Muscle layer of colon (tissue), 2 donors: ENCODE data around the gene IGF1R.

ENCODE experiments used
- H3K27ac ChIP-seq: one replicate; pipeline ENCODE4 v1.7.0; 2013; ENCODE audit warnings: low read depth, mild to moderate bottlenecking, low read length, moderate library complexity
- H3K27me3 ChIP-seq, 2 donors: one replicate each; pipeline ENCODE4 v1.7.0; 2013; ENCODE audit warnings: low read length in 2 of 2, mild to moderate bottlenecking in 2 of 2; ENCODE audit not compliant: insufficient read depth in 2 of 2, control insufficient read depth in 1 of 2
- H3K36me3 ChIP-seq: one replicate; pipeline ENCODE4 v1.7.0; 2013; ENCODE audit warnings: mild to moderate bottlenecking, low read length; ENCODE audit not compliant: insufficient read depth
- H3K4me1 ChIP-seq: one replicate; pipeline ENCODE4 v1.7.0; 2013; ENCODE audit warnings: mild to moderate bottlenecking, low read length; ENCODE audit not compliant: insufficient read depth
- H3K4me3 ChIP-seq, 2 donors: one replicate each; pipeline ENCODE4 v1.7.0; 2013; ENCODE audit warnings: low read length in 2 of 2, low read depth in 1 of 2, mild to moderate bottlenecking in 1 of 2, moderate library complexity in 1 of 2
- H3K9ac ChIP-seq: one replicate; pipeline ENCODE4 v1.7.0; 2013; ENCODE audit warnings: low read length
- H3K9me3 ChIP-seq: one replicate; pipeline ENCODE4 v1.7.0; 2013; ENCODE audit warnings: mild to moderate bottlenecking, low read length
- donor health status: abdominal sarcoma.
- donor health status: Adenocarcinoma of cecum.

Gene IGF1R

GRCh38 chr15:98731712-98732450, 83.5 kb downstream of the IGF1R start:
- H3K36me3 ChIP-seq: no peaks in the 10 kb centered on the region
- no peak overlapping the region for H3K4me3 ChIP-seq
- no peak overlapping the region for H3K27ac ChIP-seq
- H3K4me1 ChIP-seq: peaks cover 83% of the 10 kb centered on the region
- H3K9ac ChIP-seq: no peak overlapping the region
- no peaks in the 10 kb centered on the region for H3K27me3 ChIP-seq
- H3K9me3 ChIP-seq: no peaks in the 10 kb centered on the region

GRCh38 chr15:98733098-98733497, 84.8 kb downstream of the IGF1R start:
- H3K27me3 ChIP-seq: no peaks in the 10 kb centered on the region
- no peak overlapping the region for H3K27ac ChIP-seq
- H3K9ac ChIP-seq: no peak overlapping the region
- no peaks in the 10 kb centered on the region for H3K36me3 ChIP-seq
- H3K9me3 ChIP-seq: no peaks in the 10 kb centered on the region
- no peak overlapping the region for H3K4me3 ChIP-seq
- H3K4me1 ChIP-seq: peaks cover 84% of the 10 kb centered on the region

GRCh38 chr15:98734466-98735199, 86.3 kb downstream of the IGF1R start:
- no peak overlapping the region for H3K4me3 ChIP-seq
- no peak overlapping the region for H3K27ac ChIP-seq
- H3K4me1 ChIP-seq: peaks cover 71% of the 10 kb centered on the region
- H3K27me3 ChIP-seq: no peaks in the 10 kb centered on the region
- H3K9me3 ChIP-seq: no peaks in the 10 kb centered on the region
- H3K9ac ChIP-seq: no peak overlapping the region
- no peaks in the 10 kb centered on the region for H3K36me3 ChIP-seq

- H3K4me3 ChIP-seq: no peak overlapping the region
- H3K27ac ChIP-seq: no peak overlapping the region
- H3K9me3 ChIP-seq: no peaks in the 10 kb centered on the region
- H3K4me1 ChIP-seq: peaks cover 71% of the 10 kb centered on the region
- H3K27me3 ChIP-seq: no peaks in the 10 kb centered on the region
- no peak overlapping the region for H3K9ac ChIP-seq
- H3K36me3 ChIP-seq: no peaks in the 10 kb centered on the region
These were observed 87.0 kb downstream of the IGF1R start for GRCh38 chr15:98735304-98735703.

GRCh38 chr15:98735895-98736617, 87.7 kb downstream of the IGF1R start:
- no peak overlapping the region for H3K4me3 ChIP-seq
- no peak overlapping the region for H3K27ac ChIP-seq
- no peaks in the 10 kb centered on the region for H3K27me3 ChIP-seq
- peaks cover 72% of the 10 kb centered on the region for H3K4me1 ChIP-seq
- no peak overlapping the region for H3K9ac ChIP-seq
- H3K9me3 ChIP-seq: no peaks in the 10 kb centered on the region
- no peaks in the 10 kb centered on the region for H3K36me3 ChIP-seq

GRCh38 chr15:98737159-98737558, 88.8 kb downstream of the IGF1R start:
- Histone ChIP-seq H3K9ac (no peak overlapping the region), H3K4me1 (peaks cover 62% of the 10 kb centered on the region), H3K9me3 (no peaks in the 10 kb centered on the region), H3K27ac (no peak overlapping the region), H3K27me3 (no peaks in the 10 kb centered on the region), H3K4me3 (no peak overlapping the region), H3K36me3 (no peaks in the 10 kb centered on the region)

- H3K27me3 ChIP-seq: no peaks in the 10 kb centered on the region
- no peak overlapping the region for H3K4me3 ChIP-seq
- H3K9ac ChIP-seq: no peak overlapping the region
- H3K36me3 ChIP-seq: no peaks in the 10 kb centered on the region
- H3K27ac ChIP-seq: no peak overlapping the region
- H3K4me1 ChIP-seq: peaks cover 57% of the 10 kb centered on the region
- H3K9me3 ChIP-seq: no peaks in the 10 kb centered on the region
These were observed 89.4 kb downstream of the IGF1R start for GRCh38 chr15:98737721-98738120.

GRCh38 chr15:98738689-98739401, 90.5 kb downstream of the IGF1R start:
- H3K36me3 ChIP-seq: no peaks in the 10 kb centered on the region
- H3K27ac ChIP-seq: no peak overlapping the region
- peaks cover 61% of the 10 kb centered on the region for H3K4me1 ChIP-seq

GRCh38 chr15:98740295-98740694, 92.0 kb downstream of the IGF1R start:
- peaks cover 61% of the 10 kb centered on the region for H3K4me1 ChIP-seq
- peak overlapping the region; percentile 21 for H3K27ac ChIP-seq
- no peak overlapping the region for H3K4me3 ChIP-seq
- no peaks in the 10 kb centered on the region for H3K9me3 ChIP-seq
- no peaks in the 10 kb centered on the region for H3K36me3 ChIP-seq
- H3K9ac ChIP-seq: no peak overlapping the region
- H3K27me3 ChIP-seq: no peaks in the 10 kb centered on the region

More at GRCh38 chr15:98738689-98739401, 90.5 kb downstream of the IGF1R start:
- Histone ChIP-seq H3K4me3 (no peak overlapping the region), H3K9ac (no peak overlapping the region), H3K9me3 (no peaks in the 10 kb centered on the region), H3K27me3 (no peaks in the 10 kb centered on the region)

GRCh38 chr15:98740963-98741362, 92.6 kb downstream of the IGF1R start:
- Histone ChIP-seq H3K36me3 (no peaks in the 10 kb centered on the region), H3K9me3 (no peaks in the 10 kb centered on the region), H3K9ac (no peak overlapping the region), H3K4me1 (peaks cover 61% of the 10 kb centered on the region), H3K27me3 (no peaks in the 10 kb centered on the region), H3K4me3 (no peak overlapping the region), H3K27ac (no peak overlapping the region)

GRCh38 chr15:98743177-98743576, 94.8 kb downstream of the IGF1R start:
- H3K27ac ChIP-seq: no peak overlapping the region
- no peaks in the 10 kb centered on the region for H3K36me3 ChIP-seq
- peaks cover 47% of the 10 kb centered on the region for H3K4me1 ChIP-seq
- no peaks in the 10 kb centered on the region for H3K9me3 ChIP-seq
- no peak overlapping the region for H3K9ac ChIP-seq
- no peaks in the 10 kb centered on the region for H3K27me3 ChIP-seq
- no peak overlapping the region for H3K4me3 ChIP-seq
